Measurements from ENCODE around the gene MYL10.

MYL10 gene

GRCh38 chr7:101629171-101629570, at the start of gene MYL10:
Gene MYL10, minus strand, starts transcription at chr7:101629296. Its CDS starts 178 bp downstream, at chr7:101629118.
- DNase-seq = no peak

- DNase-seq = no peak
These were observed 49.6 kb upstream of the MYL10 start for GRCh38 chr7:101678658-101679057.

- DNase-seq = peak in 1 of 2 donors; percentile 15
These were observed 48.8 kb upstream of the MYL10 start for GRCh38 chr7:101677797-101678479.

- no peak for DNase-seq
These were observed 48.3 kb upstream of the MYL10 start for GRCh38 chr7:101677391-101677790.

GRCh38 chr7:101676956-101677355, 47.9 kb upstream of the MYL10 start:
- no peak for DNase-seq

- no peak for DNase-seq
These were observed 47.0 kb upstream of the MYL10 start for GRCh38 chr7:101676062-101676598.

GRCh38 chr7:101674439-101674838, 45.3 kb upstream of the MYL10 start:
- DNase-seq = no peak

- no peak for DNase-seq
These were observed 44.9 kb upstream of the MYL10 start for GRCh38 chr7:101673951-101674350.

- no peak for DNase-seq
These were observed 44.2 kb upstream of the MYL10 start for GRCh38 chr7:101673315-101673714.

GRCh38 chr7:101671371-101672356, 42.6 kb upstream of the MYL10 start:
- DNase-seq = no peak

- DNase-seq = no peak
These were observed 40.2 kb upstream of the MYL10 start for GRCh38 chr7:101669307-101669706.

GRCh38 chr7:101668726-101669125, 39.6 kb upstream of the MYL10 start:
- DNase-seq = no peak

GRCh38 chr7:101667920-101668319, 38.8 kb upstream of the MYL10 start:
- DNase-seq = no peak

- no peak for DNase-seq
These were observed 38.3 kb upstream of the MYL10 start for GRCh38 chr7:101667399-101667798.

- DNase-seq = no peak
These were observed 37.6 kb upstream of the MYL10 start for GRCh38 chr7:101666741-101667140.

GRCh38 chr7:101666293-101666692, 37.2 kb upstream of the MYL10 start:
- no peak for DNase-seq

GRCh38 chr7:101664893-101665471, 35.9 kb upstream of the MYL10 start:
- DNase-seq = no peak

GRCh38 chr7:101664436-101664835, 35.3 kb upstream of the MYL10 start:
- no peak for DNase-seq

GRCh38 chr7:101663747-101664146, 34.7 kb upstream of the MYL10 start:
- no peak for DNase-seq

- DNase-seq = no peak
These were observed 33.4 kb upstream of the MYL10 start for GRCh38 chr7:101662447-101662998.

- no peak for DNase-seq
These were observed 30.6 kb upstream of the MYL10 start for GRCh38 chr7:101659706-101660105.

GRCh38 chr7:101657171-101657570, 28.1 kb upstream of the MYL10 start:
- DNase-seq = no peak

- no peak for DNase-seq
These were observed 22.0 kb upstream of the MYL10 start for GRCh38 chr7:101651112-101651511.
